GM21786 (cell line): ENCODE data around the gene MAP3K4.

Source experiments
- ATAC-seq: cut with Tn5 transposase; IDR thresholded peaks from one replicate; pipeline ENCODE4 v1.9.1; 2021; ENCODE audit not compliant: unreplicated experiment

MAP3K4 gene

GRCh38 chr6:161080263-161080970 lies 88.8 kb downstream of the MAP3K4 start:
- no peak for ATAC-seq

GRCh38 chr6:161082215-161082614 lies 90.6 kb downstream of the MAP3K4 start:
- ATAC-seq = no peak

GRCh38 chr6:161085246-161085645 lies 93.7 kb downstream of the MAP3K4 start:
- ATAC-seq = no peak

GRCh38 chr6:161088676-161089328 lies 97.2 kb downstream of the MAP3K4 start:
- no peak for ATAC-seq

GRCh38 chr6:161091151-161091550 lies 99.6 kb downstream of the MAP3K4 start:
- ATAC-seq = no peak

- ATAC-seq = no peak
Measured at GRCh38 chr6:161091972-161092701, 100.6 kb downstream of the MAP3K4 start.

GRCh38 chr6:161094955-161095354 lies 103.4 kb downstream of the MAP3K4 start:
- no peak for ATAC-seq

- ATAC-seq = no peak
Measured at GRCh38 chr6:161095916-161096315, 104.3 kb downstream of the MAP3K4 start.

- ATAC-seq = no peak
Measured at GRCh38 chr6:161100072-161100471, 108.5 kb downstream of the MAP3K4 start.

GRCh38 chr6:161101517-161101916 lies 109.9 kb downstream of the MAP3K4 start:
- no peak for ATAC-seq

- no peak for ATAC-seq
Measured at GRCh38 chr6:161103475-161103874, 111.9 kb downstream of the MAP3K4 start.

GRCh38 chr6:161104966-161105365 lies 113.4 kb downstream of the MAP3K4 start:
- ATAC-seq = no peak

- no peak for ATAC-seq
Measured at GRCh38 chr6:161105408-161105807, 113.8 kb downstream of the MAP3K4 start.

- no peak for ATAC-seq
Measured at GRCh38 chr6:161107779-161108730, 116.5 kb downstream of the MAP3K4 start.

- no peak for ATAC-seq
Measured at GRCh38 chr6:161108916-161109315, 117.3 kb downstream of the MAP3K4 start.

GRCh38 chr6:161109366-161109765 lies 117.8 kb downstream of the MAP3K4 start:
- no peak for ATAC-seq

- ATAC-seq = no peak
Measured at GRCh38 chr6:161110028-161110779, 118.6 kb downstream of the MAP3K4 start.

- ATAC-seq = no peak
Measured at GRCh38 chr6:161111261-161111660, 119.7 kb downstream of the MAP3K4 start.

- no peak for ATAC-seq
Measured at GRCh38 chr6:161115468-161115867, 123.9 kb downstream of the MAP3K4 start.

- no peak for ATAC-seq
Measured at GRCh38 chr6:161116554-161116953, 125.0 kb downstream of the MAP3K4 start.
